Activated CD4-positive, alpha-beta T cell treated with anti-CD3 and anti-CD28 coated beads for 4 hours (primary cell): ENCODE data around the gene AGAP1.
"Not testable (repeated sequence)": the region's sequence is repeated elsewhere in the genome, so short reads cannot be mapped to it uniquely, and the experiment has no call there.

Source experiments
- DNase-seq, 2 donors: peaks; one replicate each; pipeline ENCODE4 v3.0.0-alpha.2; 2020

Gene AGAP1

GRCh38 chr2:235596272-235596671 is 102.4 kb downstream of the AGAP1 start:
- DNase-seq, result no peak

- DNase-seq, result no peak
Measured at GRCh38 chr2:235597081-235597615, 103.3 kb downstream of the AGAP1 start.

DNA sequence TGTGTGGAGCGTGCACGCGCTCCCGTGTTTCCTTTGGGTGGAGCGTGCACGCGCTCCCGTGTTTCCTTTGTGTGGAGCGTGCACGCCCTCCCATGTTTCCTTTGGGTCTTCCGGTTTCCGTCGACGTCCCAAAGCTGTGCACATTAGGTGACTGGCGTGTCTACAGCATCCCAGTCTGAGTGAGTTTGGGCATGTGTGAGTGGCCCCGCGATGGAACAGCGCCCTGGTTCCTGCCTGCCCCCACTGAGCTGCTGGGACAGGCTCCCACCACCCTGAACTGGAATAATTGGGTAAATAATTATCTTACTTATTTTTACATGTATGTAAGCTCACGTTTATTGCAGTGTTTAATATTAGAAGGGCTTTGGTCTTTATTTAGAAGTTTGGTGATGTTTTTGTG is 104.2 kb downstream of the AGAP1 start:
- no peak for DNase-seq

- DNase-seq, result no peak
Measured at GRCh38 chr2:235598532-235599531, 105.0 kb downstream of the AGAP1 start.

GRCh38 chr2:235599596-235600338 is 105.9 kb downstream of the AGAP1 start:
- no peak for DNase-seq

GRCh38 chr2:235600406-235600805 is 106.6 kb downstream of the AGAP1 start:
- no peak for DNase-seq

DNA sequence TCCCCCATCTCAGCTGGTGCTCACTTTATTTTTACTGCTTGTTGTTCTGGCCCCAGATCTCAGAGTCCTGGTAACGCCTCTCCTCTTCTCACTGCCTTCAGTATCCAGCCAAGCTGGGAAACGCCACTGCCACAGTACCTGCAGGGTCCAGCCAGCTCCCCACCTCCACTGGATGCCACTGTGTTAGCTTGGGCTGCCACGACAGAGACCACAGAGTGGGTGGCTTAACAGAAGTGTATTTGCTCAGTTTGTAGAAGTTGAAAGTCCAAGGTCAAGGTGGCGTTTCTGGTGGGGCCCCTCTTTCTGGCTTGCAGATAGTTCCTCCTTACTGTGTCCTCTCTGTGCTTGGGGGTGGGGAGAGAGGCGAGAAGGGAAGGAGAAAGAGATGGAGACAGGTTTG is 107.1 kb downstream of the AGAP1 start:
- no peak for DNase-seq

- no peak for DNase-seq
Measured at GRCh38 chr2:235601960-235602704, 108.3 kb downstream of the AGAP1 start.

DNA sequence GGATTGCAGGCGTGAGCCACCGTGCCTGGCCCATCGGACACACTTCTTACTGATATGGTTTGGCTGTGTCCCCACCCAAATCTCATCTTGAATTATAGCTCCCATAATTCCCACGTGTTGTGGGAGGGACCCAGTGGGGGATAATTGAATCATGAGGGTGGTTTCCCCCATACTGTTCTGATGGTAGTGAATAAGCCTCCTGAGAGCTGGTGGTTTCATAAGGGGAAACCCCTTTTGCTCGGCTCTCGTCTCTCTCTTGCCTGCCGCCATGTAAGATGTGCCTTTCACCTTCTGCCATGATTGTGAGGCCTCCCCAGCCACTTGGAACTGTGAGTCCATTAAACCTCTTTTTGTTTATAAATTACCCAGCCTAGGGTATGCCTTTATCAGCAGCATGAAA is 109.1 kb downstream of the AGAP1 start:
- not testable (repeated sequence) for DNase-seq

DNA sequence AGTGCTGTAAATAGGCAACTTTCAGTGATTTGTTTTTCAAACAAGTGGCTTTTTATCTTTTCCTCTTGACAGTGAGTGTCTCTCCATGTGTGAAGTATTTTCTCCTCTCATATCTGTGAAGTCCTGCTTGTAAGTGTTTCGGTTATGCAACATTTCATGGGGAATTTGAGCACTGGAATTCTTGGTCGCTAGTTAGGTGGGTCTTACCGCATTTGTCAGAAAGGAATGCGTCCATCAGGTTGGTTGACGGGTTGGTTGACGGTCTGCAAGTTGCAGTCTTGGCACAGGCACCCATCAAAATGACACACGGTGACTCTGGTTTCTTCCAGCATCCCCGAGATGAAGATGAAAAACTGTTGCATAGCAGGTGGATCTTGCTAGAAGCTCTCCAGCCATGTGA is 109.8 kb downstream of the AGAP1 start:
- no peak for DNase-seq

DNA sequence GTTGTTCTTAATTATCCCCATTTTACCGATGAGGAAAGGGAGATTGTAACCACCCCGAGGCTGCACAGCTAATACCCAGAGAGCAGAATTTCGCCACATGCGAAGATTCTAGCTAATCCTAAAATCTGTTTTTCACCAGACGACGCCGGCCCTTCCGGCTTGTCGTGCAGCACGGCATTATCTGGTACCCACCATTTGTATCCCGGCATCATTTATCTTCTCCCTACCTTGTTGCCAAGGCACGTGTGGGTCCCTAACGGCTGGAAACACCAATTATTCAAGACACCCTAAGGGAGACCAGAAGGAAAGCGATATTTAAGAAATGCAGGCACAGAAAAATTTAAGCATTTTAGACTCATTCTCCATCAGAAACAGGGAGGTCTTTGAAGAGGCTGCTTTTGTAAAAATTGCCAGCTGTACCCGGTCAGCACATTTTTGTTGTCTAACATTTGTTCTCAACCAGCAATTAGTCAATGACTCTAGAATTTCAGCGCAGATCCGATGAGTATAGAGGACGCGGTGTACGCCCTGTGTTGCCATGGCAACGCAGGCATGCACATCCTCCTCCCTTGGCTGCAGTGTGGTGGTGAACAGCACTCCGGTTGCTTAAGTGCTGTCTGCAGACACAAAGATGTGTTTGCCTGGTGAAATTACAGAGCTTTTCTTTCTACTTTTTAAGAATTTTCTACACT is 111.6 kb downstream of the AGAP1 start:
- no peak for DNase-seq

DNA sequence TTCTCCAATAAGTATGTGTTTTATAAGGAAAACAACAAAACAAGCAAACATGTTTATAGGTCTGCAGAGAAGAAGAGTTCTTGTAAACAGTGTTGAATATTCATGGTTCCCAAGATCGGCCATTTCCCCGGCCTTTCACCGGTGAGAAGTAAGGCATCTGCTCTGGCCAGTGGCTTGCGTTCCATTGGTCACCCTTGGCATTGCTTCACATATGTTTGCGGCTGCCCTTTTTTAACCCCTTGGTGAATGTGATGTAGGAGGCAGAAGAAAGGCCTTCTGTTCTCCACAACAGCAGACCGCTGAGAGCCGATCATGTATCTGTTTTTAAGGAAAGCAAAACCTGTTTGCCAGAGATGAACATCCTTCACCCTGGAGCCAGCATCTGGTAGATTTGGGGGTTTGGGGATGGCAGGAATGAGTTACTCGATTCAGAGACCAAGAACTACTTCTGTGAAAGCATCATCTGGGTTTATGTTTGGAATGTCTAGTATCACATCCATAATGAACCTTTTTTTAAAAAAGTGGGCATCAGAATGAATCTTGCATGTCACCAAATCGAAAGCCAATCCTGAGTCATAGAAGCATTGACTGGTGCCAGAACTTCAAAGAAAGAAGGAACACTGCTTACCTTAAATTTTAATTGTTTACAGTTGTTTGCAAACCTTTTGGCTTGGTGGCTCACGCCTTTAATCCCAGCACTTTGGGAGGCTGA is 112.3 kb downstream of the AGAP1 start:
- no peak for DNase-seq

DNA sequence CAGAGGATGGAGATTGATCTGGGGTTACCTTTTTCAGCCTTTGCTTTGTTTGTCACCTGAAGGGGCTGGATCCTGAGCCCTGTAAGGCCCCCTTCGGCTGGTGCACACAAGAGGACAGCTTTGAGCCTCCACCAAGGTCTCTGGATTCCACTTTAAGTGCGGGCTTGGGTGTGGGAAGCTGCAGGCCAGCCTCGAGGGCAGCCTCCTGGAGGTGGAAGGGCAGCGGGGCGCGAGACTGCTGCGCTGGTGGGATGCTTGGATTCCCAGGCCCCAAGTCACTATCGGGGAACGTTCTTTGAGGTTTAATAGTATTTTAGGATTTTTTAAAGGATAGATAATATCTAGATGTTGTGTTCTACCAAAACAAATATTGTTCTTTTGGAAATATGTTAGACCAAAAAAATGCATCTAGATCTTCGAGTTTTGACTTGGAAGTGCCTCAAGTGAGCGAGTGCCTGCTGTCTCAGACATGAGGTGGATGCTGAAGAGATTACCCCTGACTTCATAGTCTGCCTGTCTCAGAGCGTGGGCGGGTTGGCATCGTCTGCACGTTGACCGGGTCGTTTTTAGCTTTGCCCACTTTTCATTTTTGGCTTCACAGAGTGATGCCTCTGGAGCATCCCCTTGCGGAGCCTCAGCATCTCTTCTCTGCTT is 113.8 kb downstream of the AGAP1 start:
- no peak for DNase-seq

DNA sequence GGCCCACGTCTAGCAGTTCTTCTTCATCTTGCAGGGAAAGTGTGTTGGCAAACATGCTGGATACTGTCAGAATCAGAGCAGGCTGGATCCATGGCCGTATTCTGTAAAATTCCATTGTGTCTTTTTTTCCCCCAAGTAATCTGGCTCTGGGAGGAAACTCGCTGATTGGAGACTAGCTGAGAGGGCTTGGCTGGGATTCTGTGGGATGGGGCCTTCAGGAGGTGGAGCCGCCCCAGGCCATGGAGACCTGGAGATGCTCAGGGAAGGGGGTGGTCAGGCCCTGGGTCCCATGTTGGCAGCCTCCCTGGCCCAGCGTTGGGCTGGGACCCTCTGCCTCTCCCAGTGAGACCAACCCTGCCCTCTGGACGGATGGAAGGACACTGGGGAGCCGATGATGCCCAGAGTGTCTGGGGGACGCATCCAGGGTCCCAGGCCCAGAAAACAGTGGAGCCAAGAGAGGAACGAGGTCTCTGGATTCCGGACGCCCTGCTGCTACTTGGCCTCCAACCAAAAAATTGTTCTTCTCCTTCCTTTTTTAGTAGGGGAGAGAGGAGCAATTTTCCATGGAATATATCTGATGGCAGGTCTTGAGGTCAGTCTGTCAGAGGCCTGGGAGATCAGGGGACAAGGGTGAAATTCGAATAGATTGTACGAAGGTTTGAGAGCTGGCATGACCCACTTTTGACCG is 114.5 kb downstream of the AGAP1 start:
- no peak for DNase-seq

- DNase-seq, result no peak
Measured at GRCh38 chr2:235609321-235609720, 115.5 kb downstream of the AGAP1 start.

GRCh38 chr2:235609746-235610145 is 115.9 kb downstream of the AGAP1 start:
- DNase-seq, result no peak

DNA sequence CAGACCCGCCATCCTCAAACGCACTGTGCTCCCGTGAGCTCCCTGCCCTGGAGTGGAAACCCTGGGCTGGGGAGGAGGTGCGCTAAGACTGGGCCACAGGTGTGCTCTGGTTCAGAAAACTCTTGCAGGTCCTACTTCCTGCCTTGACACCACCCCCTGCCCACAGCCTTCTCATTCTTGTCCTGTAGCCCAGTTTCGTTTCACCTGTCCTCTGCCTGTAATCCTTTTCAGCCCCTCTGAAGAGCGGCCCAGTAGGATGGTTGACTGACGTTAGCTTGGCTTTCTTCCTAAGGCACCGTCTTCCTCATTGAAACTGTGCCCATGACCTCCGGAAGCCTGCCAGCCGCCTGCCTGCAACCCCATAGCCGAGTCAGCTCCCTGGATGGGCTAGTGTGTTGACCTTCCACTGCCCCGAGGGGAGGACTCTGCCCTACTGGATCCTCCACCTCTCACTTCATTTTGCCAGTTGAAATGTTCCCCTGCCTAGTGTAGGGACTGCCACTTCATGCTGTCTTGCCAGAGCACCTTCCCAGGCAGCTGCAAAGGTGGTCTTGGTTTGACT is 116.9 kb downstream of the AGAP1 start:
- no peak for DNase-seq

DNA sequence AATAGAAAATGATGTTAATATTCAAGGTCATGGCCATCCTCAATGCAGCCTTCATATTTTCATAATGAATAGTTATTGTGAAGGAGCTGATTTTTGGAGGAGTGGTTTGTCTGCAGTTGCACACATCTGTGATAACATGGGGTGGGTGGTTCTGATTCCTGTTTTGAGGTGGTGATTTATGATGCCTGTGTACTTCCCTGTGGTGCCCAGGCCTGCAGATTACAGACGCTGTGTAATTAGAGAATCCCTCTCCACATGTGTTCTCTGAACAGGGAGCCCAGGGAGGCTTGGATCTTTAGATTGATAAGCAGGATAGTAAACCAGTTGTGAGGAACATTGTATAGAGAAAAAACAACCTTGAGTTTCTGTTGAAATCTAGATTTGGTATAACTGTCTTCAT is 117.5 kb downstream of the AGAP1 start:
- DNase-seq, result no peak

DNA sequence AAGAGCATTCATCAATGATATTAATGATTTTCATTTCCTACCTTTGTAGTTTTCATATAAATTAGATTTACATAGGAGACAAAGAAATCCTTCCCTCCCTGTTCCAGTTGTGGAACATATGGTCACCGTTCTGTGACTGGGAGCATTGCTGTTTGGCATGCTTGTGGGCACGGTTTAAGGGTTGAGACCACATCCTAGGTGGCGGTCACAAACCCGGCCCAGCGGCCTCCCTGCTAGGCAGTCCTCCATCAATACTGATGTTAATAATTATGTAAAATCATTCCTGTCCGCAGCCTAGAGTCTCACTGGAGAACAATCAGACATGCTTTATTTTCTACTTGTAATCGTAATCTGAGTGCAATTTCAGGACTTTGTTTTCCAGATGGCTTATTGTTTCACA is 117.9 kb downstream of the AGAP1 start:
- DNase-seq, result no peak
